ENCODE data around the gene GPR52.
A peak's percentile ranks its signal among the peaks of the same experiment; 100 is the strongest.

- TF ChIP-seq CTCF (IDR thresholded peaks at IDR 0.05), result peak in 10 of 12 donors; percentile 5 to 48 (median 28)
- no peak for TF ChIP-seq POLR2A (IDR thresholded peaks at IDR 0.05)
Measured at GRCh38 chr1:174413632-174414031, 34.1 kb upstream of the GPR52 start.

All from heart left ventricle (tissue), 13 donors.